GM12864 (cell line): ENCODE measurements around the gene RAMAC.
"Not testable (repeated sequence)": the region's sequence is repeated elsewhere in the genome, so short reads cannot be mapped to it uniquely, and the experiment has no call there.

Source experiments
- DNase-seq: peaks from one replicate; pipeline ENCODE4 v3.0.0-alpha.2; 2011; ENCODE audit warnings: low read depth
- H3K4me3 ChIP-seq: 2 replicates; pipeline ENCODE4 v1.5.1; 2011; ENCODE audit warnings: mild to moderate bottlenecking, low read depth, low read length, control low read depth
- CTCF ChIP-seq: IDR thresholded peaks from 2 replicates; pipeline ENCODE4 v1.5.1; 2011; ENCODE audit warnings: low read depth, mild to moderate bottlenecking, moderate library complexity, low read length, control low read depth, inconsistent platforms; ENCODE audit errors: missing control alignments

Gene RAMAC

DNA sequence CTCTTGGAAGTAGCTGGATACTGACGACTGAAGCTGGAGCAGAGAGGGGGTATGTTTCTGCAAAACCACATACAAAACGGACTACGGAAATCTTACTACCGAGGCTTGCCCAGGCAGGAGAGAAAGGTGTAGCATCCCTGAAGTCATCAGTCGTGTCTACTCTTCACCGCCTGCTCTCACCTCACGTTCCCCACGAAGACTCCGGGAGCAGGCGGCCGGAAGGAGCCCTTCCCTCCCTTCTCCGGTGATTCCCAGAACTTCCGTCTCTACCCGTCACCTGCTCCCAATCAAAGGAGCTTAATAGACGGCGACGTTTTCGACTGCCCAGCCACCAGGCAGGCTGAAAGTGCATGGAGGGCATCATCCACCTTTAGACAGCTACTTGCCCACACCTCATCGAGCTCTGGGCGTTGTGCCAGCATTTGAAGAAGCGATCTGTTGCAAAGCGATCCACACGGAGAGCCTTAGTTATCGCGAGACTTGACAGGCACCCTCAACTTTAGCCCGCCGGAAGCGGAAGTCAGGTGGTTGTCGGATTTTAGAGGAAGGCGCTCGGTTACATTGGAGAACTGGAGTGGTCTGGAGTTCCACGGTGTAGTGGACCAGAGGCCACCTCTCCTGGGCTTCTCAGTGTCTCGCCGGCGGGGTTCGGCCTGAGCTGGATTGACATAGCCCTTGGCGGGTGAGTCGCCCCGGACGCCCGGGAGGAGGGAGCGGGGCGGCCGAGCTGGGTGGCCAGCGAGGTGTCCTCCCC lies at the start of gene RAMAC:
TSS of gene RAMAC (plus strand) at position 523 of the 754 bp plus-strand sequence. CDS start 2,809 bp downstream, outside the sequence.
- TF ChIP-seq CTCF, result no peak
- H3K4me3 ChIP-seq, result peak within 1 kb of the TSS; percentile 78
- DNase-seq, result peak; percentile 96

DNA sequence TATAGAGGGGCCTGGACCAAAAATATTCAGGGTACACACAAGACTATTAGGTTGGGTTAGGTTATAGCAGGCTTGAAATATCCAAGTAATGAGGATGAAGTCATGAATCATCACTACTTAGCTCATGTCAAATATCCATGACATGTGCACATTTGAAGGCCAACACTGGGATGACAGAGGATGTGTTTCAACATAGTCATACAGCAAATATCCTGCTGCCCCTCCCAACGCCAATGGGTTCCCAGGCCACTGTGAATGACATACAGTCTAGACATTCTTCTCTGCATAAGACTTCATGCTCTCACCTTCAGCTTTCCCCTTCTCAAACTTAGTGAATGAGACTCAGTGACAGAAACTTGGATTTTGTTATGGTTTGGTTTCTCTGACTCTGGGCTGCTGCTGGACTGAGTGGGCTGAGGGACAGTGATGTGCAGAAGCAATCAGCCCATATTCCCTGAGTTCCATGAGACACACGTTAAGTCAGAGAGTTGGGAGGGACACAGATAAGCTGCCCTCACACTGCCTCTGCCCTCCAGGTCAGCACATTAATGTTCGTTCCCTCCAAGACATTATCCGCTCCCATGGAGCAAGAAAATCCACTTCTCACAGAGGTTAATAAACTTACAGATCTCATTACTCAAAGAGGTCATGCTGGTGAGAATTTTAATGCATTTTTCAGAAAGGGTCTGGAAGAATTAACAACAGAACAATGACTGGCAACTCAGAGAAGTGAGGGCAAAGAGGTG lies 48.9 kb upstream of the RAMAC start:
- no peak for DNase-seq
- TF ChIP-seq CTCF, result no peak
- no peak overlapping the region for H3K4me3 ChIP-seq

GRCh38 chr15:82937712-82938058 lies 48.3 kb upstream of the RAMAC start:
- no peak for TF ChIP-seq CTCF
- H3K4me3 ChIP-seq, result no peak overlapping the region
- DNase-seq, result no peak

DNA sequence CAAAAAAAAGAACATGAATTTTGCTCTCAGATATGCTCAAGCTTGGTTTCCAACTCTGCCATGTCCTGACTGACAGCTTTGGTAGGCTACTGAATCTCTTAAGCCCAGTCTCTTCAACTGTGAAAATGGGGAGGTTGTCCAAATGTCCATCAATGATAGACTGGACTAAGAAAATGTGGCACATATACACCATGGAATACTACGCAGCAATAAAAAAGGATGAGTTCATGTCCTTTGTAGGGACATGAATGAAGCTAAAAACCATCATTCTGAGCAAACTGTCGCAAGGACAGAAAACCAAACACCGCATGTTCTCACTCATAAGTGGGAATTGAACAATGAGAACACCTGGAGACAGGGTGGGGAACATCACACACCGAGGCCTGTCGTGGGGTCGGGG lies 46.3 kb upstream of the RAMAC start:
- not testable (repeated sequence) for DNase-seq, H3K4me3 ChIP-seq

DNA sequence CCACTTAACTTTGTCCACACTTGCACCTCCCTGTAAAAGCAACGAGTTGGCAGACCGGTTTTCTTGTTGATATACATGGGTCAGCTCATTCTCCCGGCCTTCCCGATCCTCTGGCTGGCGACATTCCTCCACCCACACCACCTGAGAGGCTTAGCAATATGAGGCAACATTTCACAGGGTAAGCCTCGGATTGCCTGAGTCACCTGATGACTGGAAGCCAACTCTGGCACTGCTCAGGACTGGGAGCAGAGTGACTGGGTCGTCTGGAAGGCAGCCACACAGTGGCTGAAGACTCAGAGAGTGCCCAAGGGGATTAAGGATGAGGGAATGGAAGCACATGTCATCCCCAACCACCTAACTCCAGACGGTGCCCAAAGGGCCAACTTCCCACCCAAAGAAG lies 43.3 kb upstream of the RAMAC start:
- H3K4me3 ChIP-seq, result no peak overlapping the region
- TF ChIP-seq CTCF, result no peak
- DNase-seq, result no peak

GRCh38 chr15:82943176-82943575 lies 42.8 kb upstream of the RAMAC start:
- no peak for DNase-seq
- no peak for TF ChIP-seq CTCF

GRCh38 chr15:82944056-82944455 lies 42.0 kb upstream of the RAMAC start:
- TF ChIP-seq CTCF, result no peak
- H3K4me3 ChIP-seq, result no peak overlapping the region
- DNase-seq, result no peak

More at GRCh38 chr15:82943176-82943575, 42.8 kb upstream of the RAMAC start:
- H3K4me3 ChIP-seq, result no peak overlapping the region
